ENCODE measurements around the gene RNF40.

Gene RNF40

DNA sequence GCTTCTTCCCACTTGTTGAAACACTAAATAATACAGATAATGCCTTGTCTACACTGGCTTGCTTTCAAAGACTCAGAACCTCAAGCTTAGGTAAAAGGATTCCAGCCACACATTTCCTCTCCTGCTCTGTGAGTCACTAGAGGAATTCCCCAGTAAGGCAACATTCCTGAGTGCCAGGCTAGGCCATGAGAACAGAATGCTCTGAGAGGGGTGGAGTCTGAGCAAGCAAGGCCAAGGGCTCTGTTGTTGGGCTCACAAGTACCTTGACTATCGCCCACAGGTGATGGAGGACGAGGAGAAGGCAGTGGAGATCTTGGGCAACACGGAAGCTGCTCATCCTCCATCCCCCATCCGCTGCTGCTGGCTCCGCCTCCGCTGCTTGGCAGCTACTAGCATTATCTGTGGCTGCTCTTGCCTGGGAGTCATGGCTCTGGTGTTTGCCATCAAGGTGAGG is 20.6 kb upstream of the RNF40 start:
- no peak for DNase-seq

DNA sequence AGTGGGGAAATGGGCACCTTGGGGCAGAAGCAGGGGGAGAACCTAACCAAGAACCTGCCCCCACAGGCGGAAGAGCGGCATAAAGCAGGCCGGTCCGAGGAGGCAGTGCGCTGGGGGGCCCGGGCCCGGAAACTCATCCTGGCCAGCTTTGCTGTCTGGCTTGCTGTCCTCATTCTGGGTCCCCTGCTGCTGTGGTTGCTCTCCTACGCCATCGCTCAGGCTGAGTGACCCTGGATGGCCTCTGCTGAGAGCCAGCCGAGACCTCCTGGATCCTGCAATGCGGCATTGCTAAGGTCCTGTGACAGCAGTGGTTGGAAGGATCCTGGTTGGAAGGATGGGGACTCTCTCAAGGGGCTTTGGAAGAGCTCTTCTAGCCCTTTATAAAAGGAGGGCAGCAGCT is 18.4 kb upstream of the RNF40 start:
- no peak for DNase-seq

DNA sequence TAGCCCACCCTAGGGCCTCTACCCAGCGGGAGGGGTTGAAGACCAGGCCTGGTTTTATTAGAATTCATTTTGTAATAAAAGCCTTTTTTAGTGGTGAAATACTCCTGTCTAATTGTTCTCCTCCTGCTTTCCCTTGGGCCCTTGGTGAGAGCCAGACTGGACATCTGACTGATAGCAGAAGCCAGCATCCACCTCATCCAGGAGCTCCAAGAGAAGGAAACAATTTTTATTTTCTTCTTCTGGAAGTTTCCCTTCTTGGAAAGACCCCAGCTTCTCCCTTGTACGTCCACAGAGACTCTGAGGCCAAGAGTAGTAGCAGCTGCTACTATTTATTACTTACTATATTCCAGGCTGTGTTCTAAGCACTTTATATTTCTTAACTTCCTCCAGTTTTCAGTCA is 17.9 kb upstream of the RNF40 start:
- no peak for DNase-seq

DNA sequence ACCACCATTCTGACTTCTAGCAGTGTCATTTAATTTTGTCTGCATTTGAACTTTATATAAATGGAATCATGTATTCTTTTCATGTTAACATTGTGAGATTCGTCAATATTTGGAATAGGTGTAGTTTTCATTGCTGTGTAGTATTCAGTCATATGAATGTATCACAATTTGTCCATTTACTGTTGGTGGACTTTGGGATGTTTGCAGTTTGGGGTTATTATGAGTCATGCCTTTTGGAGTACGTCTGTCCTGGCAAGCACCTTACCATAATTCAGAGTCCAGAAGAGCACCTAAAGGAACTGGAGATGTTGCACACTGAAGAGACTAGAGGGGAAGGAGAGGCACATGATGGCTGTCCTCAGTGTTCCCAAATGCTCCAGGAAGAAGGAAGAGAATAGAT is 17.0 kb upstream of the RNF40 start:
- DNase-seq = no peak

DNA sequence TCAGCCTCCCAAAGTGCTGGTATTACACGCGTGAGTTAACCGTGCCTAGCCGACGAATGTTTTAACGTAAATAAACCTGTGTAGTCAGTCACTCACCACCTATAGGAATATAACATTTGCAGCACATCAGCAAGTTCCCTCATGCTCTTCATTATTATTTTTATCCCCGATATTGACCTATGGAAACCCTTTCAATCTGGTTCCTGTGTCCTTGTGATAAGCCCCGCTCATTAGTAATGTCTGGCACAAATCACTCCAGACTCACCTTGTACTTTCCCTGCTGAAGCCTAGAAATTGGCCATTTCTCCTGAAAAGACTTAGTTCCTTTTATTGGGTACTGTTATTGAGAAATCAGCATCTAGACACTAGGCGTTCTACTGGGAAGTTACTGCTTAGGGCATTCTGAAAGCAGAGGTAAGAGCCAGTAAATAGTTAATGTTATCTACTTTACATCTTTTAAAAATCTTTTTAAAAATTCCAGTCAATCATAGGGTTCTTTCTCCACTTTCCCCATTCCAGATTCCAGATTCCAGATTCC is 15.4 kb upstream of the RNF40 start:
- no peak for DNase-seq

DNA sequence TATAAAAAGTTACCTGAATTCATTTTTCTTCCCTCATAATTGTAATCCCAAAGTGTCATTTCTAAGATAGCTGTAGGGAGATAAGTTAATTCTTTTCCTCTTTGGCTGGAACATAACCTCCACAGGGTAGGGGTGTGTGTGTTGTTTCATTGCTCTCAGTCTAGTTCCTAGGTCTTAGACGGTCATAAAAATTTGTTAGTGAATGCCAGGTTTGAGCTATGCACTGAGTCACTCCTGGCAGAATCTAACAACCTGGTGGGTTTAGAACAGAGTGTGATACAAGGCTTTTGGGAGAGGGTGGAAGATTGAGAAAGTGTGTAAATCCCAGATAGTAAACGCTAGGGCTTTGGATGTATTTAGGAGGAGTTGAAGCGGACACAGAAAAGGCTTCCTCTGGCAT is 14.8 kb upstream of the RNF40 start:
- no peak for DNase-seq

DNA sequence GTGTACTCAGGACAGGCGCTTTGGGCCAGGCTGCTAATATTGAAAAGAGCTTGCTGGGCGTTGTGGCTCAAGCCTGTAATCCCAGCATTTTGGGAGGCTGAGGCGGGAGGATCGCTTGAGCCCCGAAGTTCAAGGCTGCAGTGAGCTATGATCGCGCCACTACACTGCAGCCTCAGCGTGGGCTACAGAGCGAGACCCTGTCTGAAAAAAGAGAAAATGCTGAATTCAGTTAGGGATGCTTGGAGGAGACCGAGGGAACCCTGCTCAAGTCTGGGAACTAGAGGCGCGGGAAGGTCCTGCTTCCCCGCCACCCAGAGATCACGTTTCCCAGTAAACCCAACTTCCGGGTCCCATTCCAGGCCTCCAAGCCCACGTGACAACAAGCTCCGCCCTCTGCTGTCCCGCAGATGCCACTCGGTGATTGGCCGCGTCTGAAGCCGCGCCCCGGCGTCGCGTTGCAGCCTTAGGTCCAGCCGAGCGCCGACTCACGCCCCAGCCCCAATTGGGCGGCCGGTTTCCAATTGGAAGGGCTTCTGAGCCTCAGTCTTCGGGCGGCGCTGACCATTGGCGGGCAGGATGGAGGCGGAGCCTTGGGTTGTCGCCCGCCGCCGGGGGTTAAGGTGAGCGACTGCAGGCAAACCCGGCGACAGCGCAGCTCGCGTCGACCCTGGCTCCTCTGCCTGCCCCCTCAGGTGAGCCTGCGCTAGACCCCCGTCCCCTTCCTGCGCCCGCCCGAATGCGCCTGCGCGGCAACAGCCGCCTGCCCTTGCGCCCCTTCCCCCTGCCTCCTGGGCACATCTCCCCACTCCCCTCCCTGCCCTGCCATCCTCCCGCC is 14.1 kb upstream of the RNF40 start, which contains the start of gene PHKG2:
PHKG2 (plus strand) TSS at position 627 of the 835 bp plus-strand sequence. CDS start 396 bp downstream, outside the sequence.
- peak; percentile 97 for DNase-seq

DNA sequence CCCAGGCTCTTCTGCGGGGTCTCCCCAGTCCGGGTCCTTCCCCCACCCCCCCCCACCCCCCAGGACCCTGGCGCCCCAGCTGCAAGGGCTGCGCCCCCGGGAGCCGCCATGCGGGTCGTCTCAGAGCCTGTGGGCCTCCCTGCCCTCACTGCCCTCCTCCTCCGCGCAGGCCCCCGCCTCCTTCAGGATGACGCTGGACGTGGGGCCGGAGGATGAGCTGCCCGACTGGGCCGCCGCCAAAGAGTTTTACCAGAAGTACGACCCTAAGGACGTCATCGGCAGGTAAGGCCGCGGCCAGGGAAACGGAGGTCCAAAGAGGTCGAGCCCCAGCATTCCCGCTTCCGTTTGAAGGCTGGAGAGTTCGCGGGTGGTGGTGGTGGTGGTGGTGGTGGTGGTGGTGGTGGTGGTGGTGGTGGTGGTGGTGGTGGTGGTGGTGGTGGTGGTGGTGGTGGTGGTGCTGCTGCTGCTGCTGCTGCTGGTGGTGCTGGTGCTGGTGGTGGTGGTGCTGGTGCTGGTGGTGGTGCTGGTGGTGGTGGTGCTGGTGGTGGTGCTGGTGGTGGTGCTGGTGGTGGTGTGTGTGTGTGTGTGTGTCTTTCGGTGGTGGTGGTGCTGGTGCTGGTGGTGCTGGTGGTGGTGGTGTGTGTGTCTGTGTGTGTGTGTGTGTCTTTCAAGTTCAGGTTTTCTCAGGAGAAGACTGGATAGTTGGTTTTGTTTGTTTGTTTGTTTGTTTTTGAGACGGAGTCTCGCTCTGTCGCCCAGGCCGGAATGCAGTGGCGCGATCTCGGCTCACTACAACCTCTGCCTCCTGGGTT is 13.3 kb upstream of the RNF40 start:
- peak; percentile 20 to 35 for DNase-seq

DNA sequence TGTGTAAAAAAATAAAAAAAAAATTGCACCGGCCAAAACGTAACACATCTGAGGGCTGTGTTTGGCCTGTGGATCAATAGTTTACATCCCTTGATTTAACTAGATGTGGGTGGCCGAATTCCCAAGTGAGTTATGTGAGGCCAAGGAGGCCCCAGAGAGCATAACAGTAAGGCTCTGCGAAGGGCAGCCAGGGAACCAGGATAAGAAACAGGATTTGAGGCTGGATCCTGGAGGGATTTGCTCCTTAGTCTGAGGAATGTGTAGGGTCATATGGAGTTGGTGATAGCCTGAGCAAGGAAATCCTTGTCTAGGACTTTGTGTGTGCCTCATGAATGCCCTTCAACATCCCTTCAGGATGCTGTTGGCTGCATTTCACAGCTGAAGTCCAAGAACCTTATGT is 11.9 kb upstream of the RNF40 start:
- DNase-seq = no peak

DNA sequence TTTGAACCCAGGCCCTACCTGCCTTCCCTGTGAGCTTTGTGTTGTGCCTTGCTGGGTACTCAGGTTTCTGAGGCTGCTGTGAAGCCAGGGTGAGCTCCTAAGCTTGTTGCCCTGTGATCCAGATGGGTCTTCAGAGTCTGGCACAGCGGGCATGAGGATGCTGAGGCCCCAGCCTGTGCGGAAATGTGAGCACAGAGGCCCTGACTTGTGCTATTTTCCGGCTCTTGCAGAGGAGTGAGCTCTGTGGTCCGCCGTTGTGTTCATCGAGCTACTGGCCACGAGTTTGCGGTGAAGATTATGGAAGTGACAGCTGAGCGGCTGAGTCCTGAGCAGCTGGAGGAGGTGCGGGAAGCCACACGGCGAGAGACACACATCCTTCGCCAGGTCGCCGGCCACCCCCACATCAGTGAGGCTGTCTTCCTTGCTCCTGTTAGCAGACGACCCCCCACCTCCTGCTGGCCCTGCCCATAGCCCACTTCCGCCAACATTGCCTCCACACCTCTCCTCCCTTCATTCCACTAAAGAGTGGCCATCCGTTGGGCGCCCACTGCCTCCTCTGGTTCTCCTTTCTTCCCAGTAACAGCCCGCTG is 11.2 kb upstream of the RNF40 start:
- no peak for DNase-seq

DNA sequence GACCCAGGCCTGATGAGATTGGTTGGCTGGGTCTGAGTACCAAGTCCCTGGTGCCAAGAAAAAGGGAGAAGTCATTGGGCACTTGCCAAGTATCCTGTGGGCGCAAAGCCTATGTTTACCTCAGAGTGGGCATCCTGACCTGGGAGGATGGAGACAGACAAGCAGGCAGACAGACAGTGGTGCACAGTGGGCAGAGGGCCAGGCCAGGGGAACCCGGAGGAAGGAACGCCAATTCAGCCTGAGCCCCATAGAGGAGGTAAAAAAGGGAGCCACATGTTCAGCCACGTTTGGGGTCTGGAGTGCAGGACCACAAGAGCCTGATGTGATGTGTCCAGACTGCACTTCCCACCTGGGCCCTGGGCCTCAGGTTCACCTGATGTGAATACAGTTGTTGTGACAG is 8.5 kb upstream of the RNF40 start:
- DNase-seq = no peak

DNA sequence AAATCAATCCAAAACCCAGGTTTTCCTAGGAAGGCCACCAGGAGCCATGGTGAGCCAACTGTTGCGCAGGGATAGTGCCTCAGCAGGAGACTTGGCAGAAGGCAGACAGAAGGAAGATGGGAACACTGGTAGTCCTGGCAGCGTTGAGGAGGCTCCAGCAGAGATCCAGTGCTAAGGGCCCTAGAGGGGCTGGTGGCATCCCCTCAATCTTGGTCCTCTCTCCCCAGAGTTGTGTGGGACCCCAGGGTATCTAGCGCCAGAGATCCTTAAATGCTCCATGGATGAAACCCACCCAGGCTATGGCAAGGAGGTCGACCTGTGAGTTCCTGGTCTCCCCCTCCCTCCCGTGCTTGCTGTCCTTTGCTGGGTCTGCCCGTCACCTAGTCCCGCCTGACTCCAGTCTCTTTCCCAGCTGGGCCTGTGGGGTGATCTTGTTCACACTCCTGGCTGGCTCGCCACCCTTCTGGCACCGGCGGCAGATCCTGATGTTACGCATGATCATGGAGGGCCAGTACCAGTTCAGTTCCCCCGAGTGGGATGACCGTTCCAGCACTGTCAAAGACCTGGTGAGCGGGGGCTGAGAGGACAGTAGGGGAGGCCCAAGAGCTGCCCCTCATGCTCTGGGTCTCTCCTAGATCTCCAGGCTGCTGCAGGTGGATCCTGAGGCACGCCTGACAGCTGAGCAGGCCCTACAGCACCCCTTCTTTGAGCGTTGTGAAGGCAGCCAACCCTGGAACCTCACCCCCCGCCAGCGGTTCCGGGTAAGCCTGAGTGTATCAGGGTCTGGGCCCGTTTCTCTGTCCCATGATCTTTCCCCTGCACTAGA is 6.0 kb upstream of the RNF40 start:
- DNase-seq = no peak

DNA sequence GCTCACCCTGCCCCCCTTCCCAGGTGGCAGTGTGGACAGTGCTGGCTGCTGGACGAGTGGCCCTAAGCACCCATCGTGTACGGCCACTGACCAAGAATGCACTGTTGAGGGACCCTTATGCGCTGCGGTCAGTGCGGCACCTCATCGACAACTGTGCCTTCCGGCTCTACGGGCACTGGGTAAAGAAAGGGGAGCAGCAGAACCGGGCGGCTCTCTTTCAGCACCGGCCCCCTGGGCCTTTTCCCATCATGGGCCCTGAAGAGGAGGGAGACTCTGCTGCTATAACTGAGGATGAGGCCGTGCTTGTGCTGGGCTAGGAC is 5.4 kb upstream of the RNF40 start:
- no peak for DNase-seq

DNA sequence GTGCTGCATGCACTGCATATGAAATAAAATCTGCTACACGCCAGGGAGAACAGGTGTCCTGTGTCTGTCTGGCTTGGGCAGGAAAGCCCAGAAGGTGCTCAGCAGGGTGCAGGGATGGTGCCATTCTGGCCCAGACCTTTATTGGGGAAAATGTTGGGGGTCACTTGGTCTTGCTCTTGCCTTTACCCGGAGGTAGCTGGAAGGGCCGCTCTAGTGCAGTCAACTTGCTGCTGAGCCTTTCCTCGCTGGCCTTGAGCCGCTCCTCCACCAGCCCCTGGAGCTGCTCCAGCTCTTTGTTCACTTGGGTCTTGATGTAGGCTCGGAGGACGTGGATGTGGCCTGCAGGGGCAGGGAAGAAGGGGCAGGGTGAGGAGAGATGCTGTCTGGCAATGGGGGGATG is 4.8 kb upstream of the RNF40 start:
- DNase-seq = no peak

DNA sequence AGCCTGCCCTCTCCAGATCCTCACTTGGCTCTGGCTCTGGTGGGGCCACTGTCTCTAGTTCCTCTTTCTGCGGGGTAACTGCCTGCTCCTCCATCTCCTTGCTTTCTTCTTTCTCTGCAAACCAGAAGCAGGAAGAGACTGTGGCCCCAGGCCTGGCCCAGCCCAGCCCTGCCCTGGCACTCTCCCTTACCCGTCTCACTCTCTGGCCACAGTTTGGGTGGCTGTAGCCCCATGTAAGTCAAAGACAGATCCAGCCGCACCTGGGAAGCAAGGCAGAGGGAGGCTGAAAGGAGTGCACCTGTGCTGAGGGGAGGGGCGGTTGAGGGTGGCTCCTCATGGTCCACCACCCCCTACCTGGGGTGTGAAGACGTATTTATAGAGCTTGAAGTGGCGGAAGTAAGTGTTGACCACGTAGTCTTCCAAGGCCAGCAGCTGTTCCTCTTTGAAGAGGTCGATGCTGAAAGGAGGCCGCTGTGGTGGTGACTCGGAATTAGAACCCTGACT is 3.1 kb upstream of the RNF40 start:
- DNase-seq = peak in 1 of 2 donors; percentile 44

DNA sequence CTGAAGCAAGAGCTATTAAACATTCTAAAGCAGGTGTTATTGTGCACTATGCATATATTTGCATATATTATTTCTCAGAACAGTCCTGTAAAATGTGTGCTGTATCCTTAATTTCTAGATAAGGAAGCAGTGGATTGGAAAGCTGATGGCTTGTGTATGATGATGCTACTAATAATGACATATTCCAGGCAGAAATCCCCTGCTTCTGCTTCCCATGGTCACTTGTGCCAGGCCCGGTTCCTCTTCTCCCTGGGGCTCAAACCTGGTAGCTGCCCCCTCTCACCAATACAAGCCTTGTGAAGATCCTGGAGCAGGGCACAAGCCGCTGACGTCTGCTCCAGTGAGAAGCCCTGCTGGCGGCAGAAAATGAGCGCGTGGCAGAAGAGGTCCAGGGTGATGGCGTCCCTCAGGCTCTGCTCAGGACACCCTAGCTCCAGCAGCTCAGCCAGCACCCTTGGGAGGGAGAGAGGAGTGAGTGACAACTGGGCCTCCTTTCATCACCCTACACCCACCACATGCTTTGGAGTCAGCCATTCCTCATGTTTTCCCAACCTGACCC is 2.0 kb upstream of the RNF40 start:
- DNase-seq = no peak

DNA sequence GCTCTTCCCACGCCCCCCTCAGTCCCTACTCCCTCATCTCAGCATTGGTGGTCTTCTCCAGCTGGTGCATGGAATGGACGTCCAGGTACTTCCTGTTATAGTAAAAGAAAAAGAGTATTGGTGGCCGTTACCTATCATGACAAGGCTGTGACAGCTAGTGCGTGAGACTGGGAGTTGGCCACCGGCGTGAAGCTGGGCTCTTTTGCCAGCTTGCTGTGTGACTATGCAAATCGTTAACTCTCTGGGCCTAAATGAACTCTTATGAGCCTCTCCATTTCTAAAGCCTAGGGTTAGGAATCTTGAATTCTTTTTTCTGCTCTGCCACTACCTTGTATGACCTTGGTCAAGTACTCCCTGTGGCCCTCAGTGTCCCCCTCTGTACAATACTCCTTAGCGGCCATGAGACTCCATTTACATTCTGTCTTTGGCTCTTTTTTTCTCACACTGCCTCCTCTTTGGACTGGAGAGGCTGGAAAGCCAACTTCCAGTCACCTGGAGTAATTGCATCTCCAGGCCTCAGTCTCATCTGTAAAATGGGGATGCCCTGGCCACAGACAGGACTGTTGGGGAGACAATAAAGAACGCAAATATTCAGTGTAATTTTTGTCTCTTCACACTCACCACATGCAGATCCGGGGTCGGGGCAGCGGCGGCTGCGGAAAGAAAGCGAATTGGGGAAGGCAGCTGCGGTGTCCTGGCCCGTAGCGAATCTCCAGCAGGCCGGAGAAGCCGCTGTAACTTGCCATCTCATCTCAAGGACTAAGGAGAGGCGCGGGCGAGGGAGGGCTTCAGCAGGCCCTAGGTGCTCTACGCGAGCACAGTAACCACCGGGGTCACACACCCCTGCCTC is 1.3 kb upstream of the RNF40 start:
- no peak for DNase-seq

DNA sequence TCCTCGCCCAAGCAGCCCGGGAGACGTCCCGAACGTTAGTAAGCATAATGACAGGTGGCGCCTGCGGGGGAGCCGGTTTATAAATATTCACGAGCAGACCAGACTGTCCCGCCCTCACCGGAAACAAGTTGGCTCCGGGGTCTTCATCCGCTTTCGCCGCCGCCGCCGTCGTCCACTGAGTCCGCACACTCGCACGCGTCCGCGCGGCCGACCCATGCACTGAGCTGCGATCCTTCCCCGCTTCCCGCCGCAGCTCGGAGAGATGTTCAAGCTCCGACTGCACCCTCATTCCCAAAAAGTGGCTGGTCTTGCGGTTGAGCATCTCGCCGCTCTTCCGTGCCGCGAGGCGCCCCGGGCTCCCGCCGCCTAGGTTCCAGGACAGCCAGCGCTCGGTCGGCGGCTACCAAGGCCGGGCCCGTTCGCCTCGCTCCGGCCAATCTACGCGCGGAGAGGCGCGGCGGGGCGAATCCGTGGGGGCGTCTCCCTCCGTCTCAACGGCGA is 645 bp upstream of the RNF40 start:
- DNase-seq = peak; percentile 34 to 38

DNA sequence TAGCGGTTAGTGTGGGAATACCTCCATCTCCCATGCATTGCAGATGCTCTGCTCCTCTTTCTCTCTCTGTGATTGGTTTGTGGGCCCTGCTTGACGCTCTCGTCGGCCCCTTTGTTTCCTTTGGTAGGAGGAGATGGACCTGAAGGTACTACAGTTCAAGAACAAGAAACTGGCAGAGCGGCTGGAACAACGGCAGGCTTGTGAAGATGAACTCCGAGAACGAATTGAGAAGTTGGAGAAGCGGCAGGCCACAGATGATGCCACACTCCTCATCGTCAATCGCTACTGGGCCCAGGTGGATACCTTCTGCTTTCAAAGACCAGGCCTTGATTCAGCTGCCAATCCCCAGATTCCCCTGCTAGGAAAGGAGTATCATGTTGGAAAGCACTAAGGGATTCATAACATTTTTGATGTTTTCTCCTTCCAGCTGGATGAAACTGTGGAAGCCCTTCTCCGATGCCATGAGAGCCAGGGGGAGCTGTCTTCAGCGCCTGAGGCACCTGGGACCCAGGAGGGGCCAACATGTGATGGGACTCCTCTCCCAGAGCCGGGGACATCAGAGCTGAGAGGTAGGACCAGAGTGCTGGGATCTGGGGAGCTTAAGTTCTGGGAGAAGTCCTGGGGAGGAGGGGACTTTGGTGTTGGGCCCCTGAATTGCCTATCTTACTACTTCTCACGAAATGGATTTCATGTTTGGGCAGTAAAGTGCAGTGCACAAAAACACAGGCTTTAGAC is 1.0 kb downstream of the RNF40 start:
- no peak for DNase-seq

DNA sequence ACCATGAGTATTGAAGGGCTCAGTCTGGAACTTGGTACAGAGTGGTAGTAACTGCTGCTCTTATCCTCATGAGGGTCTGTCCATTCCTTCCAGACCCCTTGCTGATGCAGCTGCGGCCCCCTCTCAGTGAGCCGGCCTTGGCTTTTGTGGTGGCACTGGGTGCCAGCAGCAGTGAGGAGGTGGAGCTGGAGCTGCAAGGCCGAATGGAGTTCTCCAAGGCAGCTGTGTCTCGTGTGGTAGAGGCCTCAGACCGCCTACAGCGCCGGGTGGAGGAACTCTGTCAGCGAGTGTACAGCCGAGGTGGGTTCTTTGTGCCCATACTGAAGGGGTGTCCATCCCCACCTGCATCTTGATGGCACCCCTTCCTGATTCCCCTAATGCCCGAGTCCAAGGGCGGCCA is 2.0 kb downstream of the RNF40 start:
- DNase-seq = no peak

Data from CD4-positive, alpha-beta T cell treated with Interleukin-4 for 1 hour (primary cell).